ENCODE results near the gene ADARB2. TPM values are rescaled to one million over a fixed set of nuclear protein-coding genes. Genes with fewer than 3 reads are reported as not detected.

Gene ADARB2
- total RNA-seq, 1 donor from 2014 or later = 0.08 TPM

DNA sequence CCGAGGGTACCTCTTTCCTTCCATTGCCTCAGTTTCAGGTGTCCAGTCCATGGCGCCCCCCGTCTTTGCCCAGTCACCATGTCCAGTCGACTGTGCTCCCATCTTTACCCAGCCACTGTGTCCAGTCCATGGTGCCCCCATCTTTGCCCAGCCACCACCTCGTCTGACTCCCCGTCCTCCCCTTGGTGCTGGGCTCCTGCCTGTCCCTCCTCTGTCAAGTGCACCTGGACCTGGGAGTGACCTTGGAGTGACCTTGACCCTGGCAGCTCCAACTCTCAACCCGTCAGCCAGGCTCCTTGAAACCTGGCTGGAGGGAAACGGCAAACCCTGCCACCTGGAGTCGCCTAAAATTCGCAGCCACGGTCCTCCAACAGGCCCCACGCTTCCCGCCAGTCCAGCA, 180.2 kb downstream of the ADARB2 start:
- Histone ChIP-seq H3K27me3 (ENCODE audit: control insufficient read depth, insufficient read depth, low read length) (peaks cover 4% of the 10 kb centered on the region), H3K4me3 (ENCODE audit: low read depth, low read length) (no peak overlapping the region), H3K36me3 (ENCODE audit: control insufficient read depth, insufficient read depth, low read length) (no peaks in the 10 kb centered on the region)
- DNase-seq (ENCODE audit: low read depth) = no peak
- TF ChIP-seq, protein P1, sequence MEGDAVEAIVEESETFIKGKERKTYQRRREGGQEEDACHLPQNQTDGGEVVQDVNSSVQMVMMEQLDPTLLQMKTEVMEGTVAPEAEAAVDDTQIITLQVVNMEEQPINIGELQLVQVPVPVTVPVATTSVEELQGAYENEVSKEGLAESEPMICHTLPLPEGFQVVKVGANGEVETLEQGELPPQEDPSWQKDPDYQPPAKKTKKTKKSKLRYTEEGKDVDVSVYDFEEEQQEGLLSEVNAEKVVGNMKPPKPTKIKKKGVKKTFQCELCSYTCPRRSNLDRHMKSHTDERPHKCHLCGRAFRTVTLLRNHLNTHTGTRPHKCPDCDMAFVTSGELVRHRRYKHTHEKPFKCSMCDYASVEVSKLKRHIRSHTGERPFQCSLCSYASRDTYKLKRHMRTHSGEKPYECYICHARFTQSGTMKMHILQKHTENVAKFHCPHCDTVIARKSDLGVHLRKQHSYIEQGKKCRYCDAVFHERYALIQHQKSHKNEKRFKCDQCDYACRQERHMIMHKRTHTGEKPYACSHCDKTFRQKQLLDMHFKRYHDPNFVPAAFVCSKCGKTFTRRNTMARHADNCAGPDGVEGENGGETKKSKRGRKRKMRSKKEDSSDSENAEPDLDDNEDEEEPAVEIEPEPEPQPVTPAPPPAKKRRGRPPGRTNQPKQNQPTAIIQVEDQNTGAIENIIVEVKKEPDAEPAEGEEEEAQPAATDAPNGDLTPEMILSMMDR (IDR thresholded peaks at IDR 0.05; ENCODE audit: insufficient read depth, low read length, poor library complexity, severe bottlenecking) = no peak

DNA sequence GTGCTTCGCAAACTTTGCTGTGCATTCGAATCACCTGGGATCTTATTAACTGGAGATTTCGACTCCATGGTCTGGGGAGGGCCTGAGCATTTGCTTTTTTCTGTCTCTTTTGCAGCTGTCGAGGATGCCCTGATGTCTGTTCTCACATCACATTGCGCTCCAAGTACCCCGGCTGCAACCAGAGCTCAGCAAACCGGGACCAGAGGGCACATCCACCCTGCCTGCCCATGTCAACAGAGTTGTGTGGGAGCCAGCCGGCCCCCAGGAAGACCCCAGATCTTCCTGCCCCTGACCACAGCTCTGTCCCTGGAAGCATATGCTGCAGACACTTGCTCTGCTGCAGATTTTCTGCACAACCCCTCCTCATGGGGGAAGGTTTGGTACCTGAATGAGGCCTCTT, 180.8 kb downstream of the ADARB2 start:
- Histone ChIP-seq H3K4me3 (ENCODE audit: low read depth, low read length) (no peak overlapping the region), H3K27me3 (ENCODE audit: control insufficient read depth, insufficient read depth, low read length) (peaks cover 4% of the 10 kb centered on the region), H3K36me3 (ENCODE audit: control insufficient read depth, insufficient read depth, low read length) (no peaks in the 10 kb centered on the region)
- TF ChIP-seq, protein P1 (IDR thresholded peaks at IDR 0.05; ENCODE audit: insufficient read depth, low read length, poor library complexity, severe bottlenecking) = no peak
- DNase-seq (ENCODE audit: low read depth) = no peak

DNA sequence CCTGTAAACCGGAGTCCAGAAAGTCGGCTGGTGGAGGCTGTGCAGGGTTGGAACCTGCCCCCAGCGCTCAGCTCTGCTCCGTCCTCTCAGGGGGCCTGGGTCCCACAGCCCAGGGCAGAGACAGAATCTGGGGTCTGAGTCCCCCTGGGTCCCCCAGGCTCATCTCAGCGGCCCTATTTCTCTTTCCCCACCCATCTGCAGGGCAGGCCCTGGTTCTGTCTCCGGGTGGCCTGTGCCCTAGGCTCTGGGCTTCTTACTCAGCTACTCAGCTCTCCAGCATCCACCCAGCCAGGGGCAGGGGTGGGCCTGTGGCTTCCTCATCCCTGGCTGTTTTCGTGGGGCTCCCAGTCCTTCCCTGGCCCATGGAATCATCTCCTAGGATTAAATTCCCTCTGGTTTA, 183.4 kb downstream of the ADARB2 start:
- Histone ChIP-seq H3K27me3 (ENCODE audit: control insufficient read depth, insufficient read depth, low read length) (no peaks in the 10 kb centered on the region), H3K36me3 (ENCODE audit: control insufficient read depth, insufficient read depth, low read length) (no peaks in the 10 kb centered on the region), H3K4me3 (ENCODE audit: low read depth, low read length) (no peak overlapping the region)
- TF ChIP-seq, protein P1 (IDR thresholded peaks at IDR 0.05; ENCODE audit: insufficient read depth, low read length, poor library complexity, severe bottlenecking) = no peak
- no peak for DNase-seq (ENCODE audit: low read depth)

DNA sequence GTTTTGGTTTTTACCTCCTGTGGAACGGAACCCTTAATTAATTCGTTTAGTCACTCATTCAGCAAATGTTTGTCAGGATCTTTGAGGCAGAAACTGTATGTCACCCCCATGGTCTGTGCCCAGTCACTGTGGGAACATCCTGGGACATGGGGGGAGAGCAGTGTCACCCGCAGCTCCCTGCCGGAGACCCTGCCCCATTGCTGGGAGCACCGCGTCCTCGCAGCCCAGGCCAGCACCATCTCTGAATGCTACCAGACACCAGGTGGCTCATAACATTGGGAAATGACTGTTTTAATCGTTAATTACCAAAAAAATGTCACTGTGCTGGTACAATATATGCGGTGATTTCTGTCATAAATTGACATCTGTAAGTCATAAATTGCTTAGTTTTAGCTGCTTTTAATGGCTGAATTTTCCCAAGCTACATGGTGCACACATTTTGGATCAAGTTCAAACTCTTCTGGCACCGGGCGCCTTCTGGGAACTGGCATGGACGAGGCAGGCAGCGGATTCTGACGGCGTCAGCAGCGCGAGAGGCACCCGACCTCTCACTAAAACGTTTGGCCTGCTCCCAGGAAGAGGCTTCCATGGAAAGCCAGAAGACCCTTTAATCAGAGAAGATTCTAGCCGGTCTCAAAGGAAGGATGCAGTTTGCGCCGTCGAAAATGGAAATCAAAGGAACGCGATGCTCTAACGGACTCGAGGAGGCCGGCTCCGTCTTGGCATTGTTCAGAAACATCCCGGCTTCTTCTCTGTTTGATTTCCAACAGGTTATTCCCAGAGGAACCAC, 184.2 kb downstream of the ADARB2 start:
- TF ChIP-seq, protein P1 (IDR thresholded peaks at IDR 0.05; ENCODE audit: insufficient read depth, low read length, poor library complexity, severe bottlenecking) = no peak
- Histone ChIP-seq H3K4me3 (ENCODE audit: low read depth, low read length) (no peak overlapping the region), H3K27me3 (ENCODE audit: control insufficient read depth, insufficient read depth, low read length) (no peaks in the 10 kb centered on the region), H3K36me3 (ENCODE audit: control insufficient read depth, insufficient read depth, low read length) (no peaks in the 10 kb centered on the region)
- DNase-seq (ENCODE audit: low read depth) = no peak

DNA sequence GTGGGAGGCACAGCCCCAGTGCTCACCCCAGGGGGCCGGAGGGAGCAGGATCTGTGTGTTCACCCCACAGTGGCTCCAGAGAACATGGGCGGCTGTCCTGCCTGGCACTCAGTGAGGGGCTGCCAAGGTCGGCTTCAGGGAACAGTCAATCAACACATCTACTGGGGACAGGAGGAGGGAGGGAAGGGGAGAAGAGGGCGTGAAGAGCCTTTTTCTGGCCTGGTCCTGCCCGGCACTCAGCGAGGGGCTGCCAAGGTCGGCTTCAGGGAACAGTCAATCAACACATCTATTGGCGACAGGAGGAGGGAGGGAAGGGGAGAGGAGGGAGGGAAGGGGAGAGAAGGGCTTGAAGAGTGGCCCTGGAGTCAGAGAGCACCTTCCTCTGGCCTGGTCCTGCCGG, 184.9 kb downstream of the ADARB2 start:
- H3K27me3 ChIP-seq (ENCODE audit: control insufficient read depth, insufficient read depth, low read length) = no peaks in the 10 kb centered on the region
- TF ChIP-seq, protein P1 (IDR thresholded peaks at IDR 0.05; ENCODE audit: insufficient read depth, low read length, poor library complexity, severe bottlenecking) = no peak
- DNase-seq (ENCODE audit: low read depth) = no peak
- H3K36me3 ChIP-seq (ENCODE audit: control insufficient read depth, insufficient read depth, low read length) = no peaks in the 10 kb centered on the region
- H3K4me3 ChIP-seq (ENCODE audit: low read depth, low read length) = no peak overlapping the region

Data from kidney epithelial cell (primary cell).